Stimulated activated CD4-positive, alpha-beta T cell treated with anti-CD3 and anti-CD28 coated beads, Interleukin-2, amount 100 ng/mL, for 24 hours (primary cell): ENCODE data around the gene RPL4.

Experiments
- DNase-seq, 2 donors: peaks; one replicate each; pipeline ENCODE4 v3.0.0-alpha.2; 2020

The RPL4 gene

GRCh38 chr15:66452971-66453580 lies 51.6 kb downstream of the RPL4 start:
- no peak for DNase-seq

- no peak for DNase-seq
These were observed 52.2 kb downstream of the RPL4 start for GRCh38 chr15:66452420-66452819.
